Gastroesophageal sphincter (tissue), 3 donors: ENCODE measurements around the gene ATRX.
"Not testable (repeated sequence)": the region's sequence is repeated elsewhere in the genome, so short reads cannot be mapped to it uniquely, and the experiment has no call there.

Experiments
- EP300 ChIP-seq: sonication (generic); formaldehyde crosslinking; IDR thresholded peaks from one replicate; pipeline ENCODE4 v1.6.1; 2017; ENCODE audit warnings: antibody characterized with exemption, mild to moderate bottlenecking
- POLR2A ChIP-seq, 2 donors: fragments of 450-650 bp; IDR thresholded peaks; one replicate each; pipeline ENCODE4 v1.6.1; 2017; ENCODE audit warnings: antibody characterized with exemption in 2 of 2, mild to moderate bottlenecking in 2 of 2, moderate library complexity in 1 of 2
- POLR2AphosphoS5 ChIP-seq: sonication (generic); formaldehyde crosslinking; IDR thresholded peaks from one replicate; pipeline ENCODE4 v1.6.1; 2017; ENCODE audit warnings: antibody characterized with exemption
- TF ChIP-seq, protein P1 (sequence below), 4 experiments: fragments of 200-600 bp in 2 of 4; fragments of 450-650 bp in 2 of 4; sonication (generic) in 1 of 4; IDR thresholded peaks; one replicate each; pipeline ENCODE4 v1.5.1; 2017 to 2019; ENCODE audit warnings: antibody characterized with exemption in 4 of 4, mild to moderate bottlenecking in 2 of 4, moderate library complexity in 2 of 4

DNA sequence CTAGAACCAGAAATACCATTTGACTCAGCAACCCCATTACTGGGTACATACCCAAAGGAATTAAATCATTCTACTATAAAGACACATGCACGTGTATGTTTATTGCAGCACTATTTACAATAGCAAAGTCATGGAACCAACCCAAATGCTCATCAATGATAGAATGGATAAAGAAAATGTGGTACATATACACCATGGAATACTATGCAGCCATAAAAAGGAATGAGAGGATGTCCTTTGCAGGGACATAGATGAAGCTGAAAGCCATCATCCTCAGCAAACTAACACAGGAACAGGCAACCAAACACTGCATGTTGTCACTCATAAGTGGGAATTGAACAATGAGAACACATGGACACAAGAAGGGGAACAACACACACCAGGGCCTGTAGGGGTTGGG is 285.9 kb downstream of the ATRX start:
- TF ChIP-seq, protein P1, sequence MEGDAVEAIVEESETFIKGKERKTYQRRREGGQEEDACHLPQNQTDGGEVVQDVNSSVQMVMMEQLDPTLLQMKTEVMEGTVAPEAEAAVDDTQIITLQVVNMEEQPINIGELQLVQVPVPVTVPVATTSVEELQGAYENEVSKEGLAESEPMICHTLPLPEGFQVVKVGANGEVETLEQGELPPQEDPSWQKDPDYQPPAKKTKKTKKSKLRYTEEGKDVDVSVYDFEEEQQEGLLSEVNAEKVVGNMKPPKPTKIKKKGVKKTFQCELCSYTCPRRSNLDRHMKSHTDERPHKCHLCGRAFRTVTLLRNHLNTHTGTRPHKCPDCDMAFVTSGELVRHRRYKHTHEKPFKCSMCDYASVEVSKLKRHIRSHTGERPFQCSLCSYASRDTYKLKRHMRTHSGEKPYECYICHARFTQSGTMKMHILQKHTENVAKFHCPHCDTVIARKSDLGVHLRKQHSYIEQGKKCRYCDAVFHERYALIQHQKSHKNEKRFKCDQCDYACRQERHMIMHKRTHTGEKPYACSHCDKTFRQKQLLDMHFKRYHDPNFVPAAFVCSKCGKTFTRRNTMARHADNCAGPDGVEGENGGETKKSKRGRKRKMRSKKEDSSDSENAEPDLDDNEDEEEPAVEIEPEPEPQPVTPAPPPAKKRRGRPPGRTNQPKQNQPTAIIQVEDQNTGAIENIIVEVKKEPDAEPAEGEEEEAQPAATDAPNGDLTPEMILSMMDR (IDR thresholded peaks at IDR 0.05), result not testable (repeated sequence)
- TF ChIP-seq POLR2AphosphoS5; POLR2A (IDR thresholded peaks at IDR 0.05); EP300: not testable (repeated sequence)
